ENCODE results near the gene CLDN22.

GRCh38 chr4:183364025-183364424 is 43.9 kb upstream of the CLDN22 start:
- no peak for TF ChIP-seq CTCF (conservative IDR thresholded peaks at IDR 0.05 in 1 of 2, IDR thresholded peaks at IDR 0.05 in 1 of 2; ENCODE audit: extremely low read depth in 1 of 2, insufficient read depth in 1 of 2, low read depth in 1 of 2, low read length in 2 of 2)
- TF ChIP-seq EZH2 (IDR thresholded peaks at IDR 0.05; ENCODE audit: borderline replicate concordance, low read length): no peak

Measured in mammary epithelial cell (primary cell).